ENCODE data around the gene LIMCH1. TPM values are rescaled to one million over a fixed set of nuclear protein-coding genes. Genes with fewer than 3 reads are reported as not detected.
A peak's percentile ranks its signal among the peaks of the same experiment; 100 is the strongest.

Gene LIMCH1
- total RNA-seq, 1 donor from 2014 or later: not detected

DNA sequence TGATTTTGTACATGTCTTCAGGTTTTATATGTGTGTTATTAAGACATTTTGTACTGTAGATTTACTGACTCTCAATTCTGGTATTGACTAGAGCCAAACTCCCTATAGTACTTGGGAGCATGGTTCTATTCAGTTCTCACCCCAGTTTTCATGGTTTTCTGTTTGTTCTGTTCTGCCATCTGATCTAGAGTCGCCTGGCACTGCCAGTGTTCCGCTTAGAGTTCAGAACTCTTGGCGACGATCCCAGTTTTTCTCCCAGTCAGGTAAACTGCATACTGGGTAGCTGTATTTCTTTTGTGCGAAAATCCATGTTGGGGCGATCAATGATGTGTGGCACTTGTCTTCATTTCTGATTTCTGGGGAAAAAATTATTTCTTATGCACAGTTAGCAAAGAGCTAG is 132.6 kb downstream of the LIMCH1 start:
- intact Hi-C loops (cut with micrococcal nuclease): no loop called here
- no peaks in the 10 kb centered on the region for H3K4me1 Mint-ChIP-seq (ENCODE audit: low read depth)
- H3K4me3 Mint-ChIP-seq (ENCODE audit: low read depth): no peak overlapping the region
- no peaks in the 10 kb centered on the region for H3K27me3 Mint-ChIP-seq (ENCODE audit: low read depth)
- no peak overlapping the region for H3K27ac Mint-ChIP-seq
- H3K36me3 Mint-ChIP-seq (ENCODE audit: low read depth): no peaks in the 10 kb centered on the region
- H3K9me3 Mint-ChIP-seq: no peaks in the 10 kb centered on the region
- no peak for DNase-seq (ENCODE audit: low spot score)

GRCh38 chr4:41670982-41671381 is 133.0 kb downstream of the LIMCH1 start:
- no peak for DNase-seq (ENCODE audit: low spot score)
- no peaks in the 10 kb centered on the region for H3K9me3 Mint-ChIP-seq
- no peaks in the 10 kb centered on the region for H3K4me1 Mint-ChIP-seq (ENCODE audit: low read depth)
- no peak overlapping the region for H3K4me3 Mint-ChIP-seq (ENCODE audit: low read depth)
- no peak overlapping the region for H3K27ac Mint-ChIP-seq
- no peaks in the 10 kb centered on the region for H3K27me3 Mint-ChIP-seq (ENCODE audit: low read depth)
- no peaks in the 10 kb centered on the region for H3K36me3 Mint-ChIP-seq (ENCODE audit: low read depth)
- intact Hi-C loops (cut with micrococcal nuclease): no loop called here

- no peaks in the 10 kb centered on the region for H3K4me1 Mint-ChIP-seq (ENCODE audit: low read depth)
- no peaks in the 10 kb centered on the region for H3K36me3 Mint-ChIP-seq (ENCODE audit: low read depth)
- H3K9me3 Mint-ChIP-seq: no peaks in the 10 kb centered on the region
- DNase-seq (ENCODE audit: low spot score): no peak
- H3K4me3 Mint-ChIP-seq (ENCODE audit: low read depth): no peak overlapping the region
- intact Hi-C loops (cut with micrococcal nuclease): no loop called here
- H3K27ac Mint-ChIP-seq: no peak overlapping the region
- no peaks in the 10 kb centered on the region for H3K27me3 Mint-ChIP-seq (ENCODE audit: low read depth)
These were observed 140.3 kb downstream of the LIMCH1 start for GRCh38 chr4:41678086-41678816.

GRCh38 chr4:41678951-41679350 is 141.0 kb downstream of the LIMCH1 start:
- Mint-ChIP-seq H3K27me3 (ENCODE audit: low read depth) (no peaks in the 10 kb centered on the region), H3K4me3 (ENCODE audit: low read depth) (no peak overlapping the region), H3K9me3 (no peaks in the 10 kb centered on the region), H3K27ac (no peak overlapping the region), H3K4me1 (ENCODE audit: low read depth) (no peaks in the 10 kb centered on the region), H3K36me3 (ENCODE audit: low read depth) (no peaks in the 10 kb centered on the region)
- no peak for DNase-seq (ENCODE audit: low spot score)
- intact Hi-C loops (cut with micrococcal nuclease): no loop called here

- no peaks in the 10 kb centered on the region for H3K27me3 Mint-ChIP-seq (ENCODE audit: low read depth)
- H3K27ac Mint-ChIP-seq: no peak overlapping the region
- no peaks in the 10 kb centered on the region for H3K4me1 Mint-ChIP-seq (ENCODE audit: low read depth)
- intact Hi-C loops (cut with micrococcal nuclease): no loop called here
- no peak overlapping the region for H3K4me3 Mint-ChIP-seq (ENCODE audit: low read depth)
- no peaks in the 10 kb centered on the region for H3K9me3 Mint-ChIP-seq
- no peak for DNase-seq (ENCODE audit: low spot score)
- no peaks in the 10 kb centered on the region for H3K36me3 Mint-ChIP-seq (ENCODE audit: low read depth)
These were observed 142.0 kb downstream of the LIMCH1 start for GRCh38 chr4:41679991-41680390.

GRCh38 chr4:41681054-41681453 is 143.1 kb downstream of the LIMCH1 start:
- intact Hi-C loops (cut with micrococcal nuclease): no loop called here
- Mint-ChIP-seq H3K4me1 (ENCODE audit: low read depth) (no peaks in the 10 kb centered on the region), H3K27me3 (ENCODE audit: low read depth) (no peaks in the 10 kb centered on the region), H3K9me3 (no peaks in the 10 kb centered on the region), H3K4me3 (ENCODE audit: low read depth) (no peak overlapping the region), H3K36me3 (ENCODE audit: low read depth) (no peaks in the 10 kb centered on the region), H3K27ac (no peak overlapping the region)
- DNase-seq (ENCODE audit: low spot score): no peak

DNA sequence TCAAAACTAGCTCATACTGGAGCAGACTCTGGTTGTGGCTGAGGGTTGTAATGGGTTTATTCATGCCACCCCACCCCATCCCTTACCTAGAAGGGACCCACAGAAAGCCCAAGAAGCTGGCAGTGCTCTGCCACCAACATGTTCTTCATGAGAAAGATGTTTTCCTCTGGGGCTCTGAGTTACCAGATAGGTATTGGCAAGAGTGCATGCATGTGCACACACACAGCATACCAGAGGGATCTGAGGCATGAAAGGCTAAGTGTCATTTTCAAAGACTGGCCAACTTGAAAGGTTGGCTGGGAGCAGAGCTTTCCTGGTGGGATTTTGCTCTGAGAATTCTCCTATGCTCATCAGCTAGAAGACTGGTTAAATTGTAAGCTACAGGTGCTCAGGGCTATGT is 145.4 kb downstream of the LIMCH1 start:
- Mint-ChIP-seq H3K4me1 (ENCODE audit: low read depth) (no peaks in the 10 kb centered on the region), H3K27me3 (ENCODE audit: low read depth) (no peaks in the 10 kb centered on the region), H3K36me3 (ENCODE audit: low read depth) (no peaks in the 10 kb centered on the region), H3K27ac (no peak overlapping the region), H3K4me3 (ENCODE audit: low read depth) (no peak overlapping the region), H3K9me3 (no peaks in the 10 kb centered on the region)
- DNase-seq (ENCODE audit: low spot score): no peak
- intact Hi-C loops (cut with micrococcal nuclease): no loop called here

DNA sequence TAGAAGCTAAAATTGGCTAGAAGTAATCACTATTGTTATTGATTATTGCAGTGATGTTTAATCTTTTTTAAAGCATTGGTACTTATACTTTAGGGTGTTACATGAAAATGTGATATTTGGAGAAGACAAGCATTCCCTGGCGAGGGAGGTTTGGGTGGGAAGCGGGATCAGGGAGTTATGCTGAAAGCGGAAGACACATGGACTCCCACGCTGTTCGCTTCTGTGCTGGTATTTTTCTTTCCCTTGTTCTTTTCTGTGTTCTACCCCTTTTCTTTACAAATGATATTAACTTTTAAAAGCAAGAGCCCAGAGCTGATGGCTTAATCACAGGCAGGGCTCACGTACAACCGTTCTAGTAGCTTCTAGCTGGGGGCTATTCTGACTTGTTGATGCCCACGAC is 148.9 kb downstream of the LIMCH1 start:
- Mint-ChIP-seq H3K36me3 (ENCODE audit: low read depth) (no peaks in the 10 kb centered on the region), H3K4me1 (ENCODE audit: low read depth) (no peaks in the 10 kb centered on the region), H3K27me3 (ENCODE audit: low read depth) (no peaks in the 10 kb centered on the region), H3K9me3 (no peaks in the 10 kb centered on the region), H3K27ac (no peak overlapping the region), H3K4me3 (ENCODE audit: low read depth) (no peak overlapping the region)
- DNase-seq (ENCODE audit: low spot score): no peak
- intact Hi-C loops (cut with micrococcal nuclease): no loop called here

DNA sequence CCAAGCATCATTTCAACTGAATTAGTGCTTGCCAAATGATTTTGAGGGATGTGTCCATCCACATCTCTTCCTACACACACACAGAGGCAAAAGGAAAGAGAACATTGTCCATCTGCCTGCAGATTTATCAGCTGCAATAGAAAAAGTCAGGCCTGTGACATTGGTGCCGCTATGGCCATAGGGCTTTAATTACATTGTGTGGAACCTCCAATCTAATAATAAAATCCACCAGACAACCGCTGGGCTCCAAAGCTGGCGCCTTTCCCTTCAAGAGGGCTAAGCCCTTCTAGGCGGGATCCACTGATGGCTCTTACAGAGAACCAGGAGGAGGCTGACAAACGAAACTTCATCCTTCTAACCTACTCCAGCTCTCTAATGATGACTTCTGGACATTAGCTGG is 150.0 kb downstream of the LIMCH1 start:
- Mint-ChIP-seq H3K9me3 (no peaks in the 10 kb centered on the region), H3K27ac (no peak overlapping the region), H3K36me3 (ENCODE audit: low read depth) (no peaks in the 10 kb centered on the region), H3K4me3 (ENCODE audit: low read depth) (no peak overlapping the region), H3K27me3 (ENCODE audit: low read depth) (no peaks in the 10 kb centered on the region), H3K4me1 (ENCODE audit: low read depth) (peaks cover 3% of the 10 kb centered on the region)
- no peak for DNase-seq (ENCODE audit: low spot score)
- intact Hi-C loops (cut with micrococcal nuclease): no loop called here

GRCh38 chr4:41692717-41693345 is 154.9 kb downstream of the LIMCH1 start:
- Mint-ChIP-seq H3K4me1 (ENCODE audit: low read depth) (peaks cover 3% of the 10 kb centered on the region), H3K27ac (no peak overlapping the region), H3K27me3 (ENCODE audit: low read depth) (peaks cover 6% of the 10 kb centered on the region), H3K4me3 (ENCODE audit: low read depth) (no peak overlapping the region), H3K9me3 (no peaks in the 10 kb centered on the region), H3K36me3 (ENCODE audit: low read depth) (no peaks in the 10 kb centered on the region)
- intact Hi-C loops (cut with micrococcal nuclease): loop anchor here (1.0 to 5.0 kb wide), 4 partner anchors 59 to 412 kb away; no protein-coding TSS in a partner anchor
- peak; percentile 11 for DNase-seq (ENCODE audit: low spot score)

GRCh38 chr4:41693629-41694028 is 155.7 kb downstream of the LIMCH1 start:
- H3K27me3 Mint-ChIP-seq (ENCODE audit: low read depth): peaks cover 6% of the 10 kb centered on the region
- DNase-seq (ENCODE audit: low spot score): no peak
- intact Hi-C loops (cut with micrococcal nuclease): loop anchor here (1.0 to 5.0 kb wide), 4 partner anchors 59 to 412 kb away; no protein-coding TSS in a partner anchor
- no peak overlapping the region for H3K4me3 Mint-ChIP-seq (ENCODE audit: low read depth)
- H3K27ac Mint-ChIP-seq: no peak overlapping the region
- H3K9me3 Mint-ChIP-seq: no peaks in the 10 kb centered on the region
- H3K4me1 Mint-ChIP-seq (ENCODE audit: low read depth): peaks cover 3% of the 10 kb centered on the region
- no peaks in the 10 kb centered on the region for H3K36me3 Mint-ChIP-seq (ENCODE audit: low read depth)

DNA sequence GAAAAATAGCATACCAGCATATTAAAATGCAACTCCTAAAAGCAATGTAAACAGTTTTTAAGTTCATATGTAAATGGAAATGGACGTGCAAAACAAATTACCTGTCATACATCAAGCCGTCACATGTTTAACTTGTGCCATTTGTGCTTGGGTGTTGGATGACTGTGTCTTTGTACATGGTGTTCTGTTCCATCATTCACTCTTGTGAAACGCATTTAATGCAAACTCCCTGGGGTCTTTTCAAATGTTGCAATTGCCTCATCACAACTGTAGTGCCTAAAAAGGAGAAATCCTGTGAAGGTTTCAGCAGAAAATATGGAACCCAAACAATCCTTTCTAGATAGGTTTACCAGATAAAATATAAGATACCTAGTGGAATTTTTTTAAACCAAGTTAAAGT is 158.2 kb downstream of the LIMCH1 start:
- Mint-ChIP-seq H3K36me3 (ENCODE audit: low read depth) (no peaks in the 10 kb centered on the region), H3K4me1 (ENCODE audit: low read depth) (peaks cover 3% of the 10 kb centered on the region), H3K9me3 (no peaks in the 10 kb centered on the region), H3K27me3 (ENCODE audit: low read depth) (peaks cover 6% of the 10 kb centered on the region), H3K4me3 (ENCODE audit: low read depth) (no peak overlapping the region), H3K27ac (no peak overlapping the region)
- intact Hi-C loops (cut with micrococcal nuclease): no loop called here
- no peak for DNase-seq (ENCODE audit: low spot score)

DNA sequence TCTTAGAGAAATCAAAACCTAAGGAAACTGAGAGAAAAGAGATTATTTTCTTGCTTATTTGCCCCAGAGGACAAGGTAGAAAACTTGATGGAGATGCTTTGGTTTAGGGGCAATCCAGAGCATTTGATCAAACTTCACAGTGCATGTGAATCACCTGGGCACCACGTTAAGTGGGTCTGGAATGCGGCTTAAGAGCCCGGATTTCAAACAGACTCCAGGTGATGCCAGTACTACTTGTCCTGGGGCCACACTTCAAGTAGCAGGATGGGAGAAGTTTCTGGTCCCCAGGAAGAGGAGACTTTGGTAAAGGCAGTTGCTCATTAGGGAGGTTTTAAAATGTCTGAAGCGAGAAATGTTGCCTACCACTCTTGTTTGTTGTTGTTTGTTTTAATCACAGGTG is 158.8 kb downstream of the LIMCH1 start:
- H3K27ac Mint-ChIP-seq: no peak overlapping the region
- H3K9me3 Mint-ChIP-seq: no peaks in the 10 kb centered on the region
- peaks cover 3% of the 10 kb centered on the region for H3K4me1 Mint-ChIP-seq (ENCODE audit: low read depth)
- peaks cover 6% of the 10 kb centered on the region for H3K27me3 Mint-ChIP-seq (ENCODE audit: low read depth)
- no peak for DNase-seq (ENCODE audit: low spot score)
- H3K36me3 Mint-ChIP-seq (ENCODE audit: low read depth): no peaks in the 10 kb centered on the region
- intact Hi-C loops (cut with micrococcal nuclease): no loop called here
- no peak overlapping the region for H3K4me3 Mint-ChIP-seq (ENCODE audit: low read depth)
